A673 (cell line): ENCODE measurements around the gene CLEC16A.

Source experiments
- CTCF ChIP-seq: fragments of 300-800, 200-600 bp; sonication (generic); conservative IDR thresholded peaks from 2 replicates; pipeline ENCODE4 v1.5.1; 2017; ENCODE audit warnings: low read depth, mild to moderate bottlenecking, antibody characterized with exemption, low read length, moderate library complexity, mixed read lengths
- EZH2 ChIP-seq: fragments of 200-600 bp; sonication (generic); IDR thresholded peaks from 2 replicates; pipeline ENCODE4 v1.6.1; 2017; ENCODE audit warnings: borderline replicate concordance, low read depth, mild to moderate bottlenecking, mixed read lengths, antibody characterized with exemption, low read length; ENCODE audit not compliant: poor library complexity, severe bottlenecking

- TF ChIP-seq CTCF, result no peak
- TF ChIP-seq EZH2, result no peak
These were observed 137.9 kb downstream of the CLEC16A start for GRCh38 chr16:11082108-11082859.
